ENCODE data around the gene ABHD17A. TPM values are rescaled to one million over a fixed set of nuclear protein-coding genes. Genes with fewer than 3 reads are reported as not detected.

The ABHD17A gene
- total RNA-seq, 6 experiments from 2014 or later, result 61.0 to 80.0 (median 67.9) TPM

DNA sequence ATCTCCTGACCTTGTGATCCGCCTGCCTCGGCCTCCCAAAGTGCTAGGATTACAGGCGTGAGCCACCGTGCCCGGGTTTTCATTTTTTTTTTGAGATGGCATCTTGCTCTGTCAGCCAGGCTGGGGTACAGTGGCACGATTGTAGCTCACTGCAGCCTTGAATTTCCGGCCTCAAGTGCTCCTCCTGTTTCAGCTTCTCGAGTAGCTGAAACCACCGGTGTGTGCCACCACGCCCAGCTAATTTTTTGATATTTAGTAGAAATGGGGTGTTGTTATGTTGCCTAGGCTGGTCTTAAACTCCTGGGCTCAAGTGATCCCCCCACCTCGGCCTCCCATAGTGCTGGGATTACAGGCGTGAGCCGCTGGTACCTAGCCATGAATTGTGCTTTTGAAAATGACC lies 25.8 kb upstream of the ABHD17A start:
- no peak overlapping the region for H3K27ac Mint-ChIP-seq
- no peaks in the 10 kb centered on the region for H3K27me3 Mint-ChIP-seq (ENCODE audit: insufficient read depth)
- no peaks in the 10 kb centered on the region for H3K9me3 Mint-ChIP-seq
- no peak overlapping the region for H3K4me3 Mint-ChIP-seq
- no peak for DNase-seq
- TF ChIP-seq, protein P1, sequence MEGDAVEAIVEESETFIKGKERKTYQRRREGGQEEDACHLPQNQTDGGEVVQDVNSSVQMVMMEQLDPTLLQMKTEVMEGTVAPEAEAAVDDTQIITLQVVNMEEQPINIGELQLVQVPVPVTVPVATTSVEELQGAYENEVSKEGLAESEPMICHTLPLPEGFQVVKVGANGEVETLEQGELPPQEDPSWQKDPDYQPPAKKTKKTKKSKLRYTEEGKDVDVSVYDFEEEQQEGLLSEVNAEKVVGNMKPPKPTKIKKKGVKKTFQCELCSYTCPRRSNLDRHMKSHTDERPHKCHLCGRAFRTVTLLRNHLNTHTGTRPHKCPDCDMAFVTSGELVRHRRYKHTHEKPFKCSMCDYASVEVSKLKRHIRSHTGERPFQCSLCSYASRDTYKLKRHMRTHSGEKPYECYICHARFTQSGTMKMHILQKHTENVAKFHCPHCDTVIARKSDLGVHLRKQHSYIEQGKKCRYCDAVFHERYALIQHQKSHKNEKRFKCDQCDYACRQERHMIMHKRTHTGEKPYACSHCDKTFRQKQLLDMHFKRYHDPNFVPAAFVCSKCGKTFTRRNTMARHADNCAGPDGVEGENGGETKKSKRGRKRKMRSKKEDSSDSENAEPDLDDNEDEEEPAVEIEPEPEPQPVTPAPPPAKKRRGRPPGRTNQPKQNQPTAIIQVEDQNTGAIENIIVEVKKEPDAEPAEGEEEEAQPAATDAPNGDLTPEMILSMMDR (IDR thresholded peaks at IDR 0.05), result no peak
- H3K4me1 Mint-ChIP-seq (ENCODE audit: low read depth), result peaks cover 6% of the 10 kb centered on the region; the same call in 1 of the 2 replicates
- no peaks in the 10 kb centered on the region for H3K36me3 Mint-ChIP-seq (ENCODE audit: low read depth)

- Mint-ChIP-seq H3K27me3 (ENCODE audit: insufficient read depth) (no peaks in the 10 kb centered on the region; the same call in 1 of the 2 replicates), H3K27ac (peak overlapping the region; percentile 9; the same call in 1 of the 2 replicates)
These were observed 24.9 kb upstream of the ABHD17A start for GRCh38 chr19:1910177-1910576.

DNA sequence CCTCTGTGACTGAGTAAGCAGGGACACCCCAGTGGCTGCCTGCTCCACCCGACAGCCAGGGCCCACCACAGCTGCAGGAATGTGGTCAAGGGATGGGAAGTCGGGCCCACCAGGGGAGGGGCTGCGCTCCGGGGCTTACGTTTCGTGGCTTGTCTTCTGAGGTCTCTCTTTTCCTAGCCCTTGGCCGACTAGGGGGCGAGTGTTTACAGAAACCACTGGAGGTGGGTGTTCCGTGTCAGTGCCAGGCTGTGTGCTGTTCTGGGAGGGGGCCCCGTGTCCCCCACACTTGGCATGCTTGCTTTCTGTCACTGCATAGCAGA lies 24.4 kb upstream of the ABHD17A start:
- Mint-ChIP-seq H3K36me3 (ENCODE audit: low read depth) (no peaks in the 10 kb centered on the region; the same call in 1 of the 2 replicates), H3K27ac (no peak overlapping the region), H3K4me3 (no peak overlapping the region), H3K9me3 (no peaks in the 10 kb centered on the region), H3K4me1 (ENCODE audit: low read depth) (peaks cover 12% of the 10 kb centered on the region), H3K27me3 (ENCODE audit: insufficient read depth) (no peaks in the 10 kb centered on the region; the same call in 1 of the 2 replicates)
- no peak for DNase-seq
- TF ChIP-seq, protein P1 (IDR thresholded peaks at IDR 0.05), result no peak

More at GRCh38 chr19:1910177-1910576, 24.9 kb upstream of the ABHD17A start:
- Mint-ChIP-seq H3K4me1 (ENCODE audit: low read depth) (peaks cover 12% of the 10 kb centered on the region), H3K4me3 (no peak overlapping the region), H3K9me3 (no peaks in the 10 kb centered on the region), H3K36me3 (ENCODE audit: low read depth) (no peaks in the 10 kb centered on the region; the same call in 1 of the 2 replicates)
- DNase-seq, result peak; percentile 22
- TF ChIP-seq, protein P1 (IDR thresholded peaks at IDR 0.05), result no peak

GRCh38 chr19:1908364-1908678 lies 23.0 kb upstream of the ABHD17A start:
- H3K36me3 Mint-ChIP-seq (ENCODE audit: low read depth), result no peaks in the 10 kb centered on the region; the same call in 1 of the 2 replicates
- H3K9me3 Mint-ChIP-seq, result no peaks in the 10 kb centered on the region
- no peak overlapping the region for H3K4me3 Mint-ChIP-seq
- no peaks in the 10 kb centered on the region; the same call in 1 of the 2 replicates for H3K27me3 Mint-ChIP-seq (ENCODE audit: insufficient read depth)
- H3K27ac Mint-ChIP-seq, result no peak overlapping the region
- no peak for DNase-seq
- TF ChIP-seq, protein P1 (IDR thresholded peaks at IDR 0.05), result no peak
- H3K4me1 Mint-ChIP-seq (ENCODE audit: low read depth), result peaks cover 12% of the 10 kb centered on the region

DNA sequence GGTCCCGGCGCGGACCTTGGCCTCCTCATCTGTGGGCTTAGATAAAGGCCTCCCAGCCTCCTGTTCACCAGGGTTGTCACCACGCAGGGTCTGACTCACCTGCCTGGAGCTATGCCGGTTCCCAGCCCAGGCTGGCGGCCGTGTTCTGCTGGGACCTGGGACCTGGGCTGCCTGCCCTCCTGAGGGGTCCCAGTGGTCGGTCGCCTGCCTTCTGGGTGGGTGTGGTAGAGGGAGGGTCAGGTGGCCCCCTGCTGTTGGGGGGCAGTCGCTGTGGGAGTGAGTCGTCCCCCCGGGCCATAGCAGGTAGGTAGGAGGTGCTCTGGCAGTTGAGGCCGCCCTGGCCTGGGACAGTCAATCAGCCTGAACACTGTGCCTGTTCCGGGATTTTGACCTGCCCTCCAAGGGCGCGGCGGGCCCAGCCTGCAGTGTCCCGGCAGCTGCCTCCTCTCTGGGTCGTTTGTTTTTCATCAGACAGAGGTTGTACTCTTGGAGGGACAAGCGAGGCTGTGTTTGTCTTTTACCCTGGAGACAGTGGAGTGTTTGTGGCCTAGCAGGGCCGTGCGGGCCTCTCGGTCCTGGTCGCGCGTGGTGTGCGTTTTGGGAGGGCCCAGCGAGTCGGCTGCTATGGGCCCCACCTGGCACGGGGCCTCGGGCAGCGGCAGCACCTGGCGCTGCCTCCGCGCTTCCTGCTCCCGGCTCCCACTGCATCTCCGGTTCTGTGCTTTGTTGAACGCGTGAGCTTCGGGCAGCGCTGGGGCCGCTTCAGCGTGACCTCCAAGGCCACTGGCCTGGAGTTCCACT lies 22.5 kb upstream of the ABHD17A start:
- no peak overlapping the region for H3K27ac Mint-ChIP-seq
- TF ChIP-seq, protein P1 (IDR thresholded peaks at IDR 0.05), result no peak
- DNase-seq, result no peak

More for the DNA sequence above, 22.5 kb upstream of the ABHD17A start:
- no peaks in the 10 kb centered on the region for H3K9me3 Mint-ChIP-seq
- no peaks in the 10 kb centered on the region; the same call in 1 of the 2 replicates for H3K27me3 Mint-ChIP-seq (ENCODE audit: insufficient read depth)
- no peaks in the 10 kb centered on the region; the same call in 1 of the 2 replicates for H3K36me3 Mint-ChIP-seq (ENCODE audit: low read depth)
- peaks cover 12% of the 10 kb centered on the region for H3K4me1 Mint-ChIP-seq (ENCODE audit: low read depth)
- no peak overlapping the region for H3K4me3 Mint-ChIP-seq
